ENCODE measurements around the gene PRICKLE2.

- TF ChIP-seq CTCF (IDR thresholded peaks at IDR 0.05 in 2 of 3, conservative IDR thresholded peaks at IDR 0.05 in 1 of 3; ENCODE audit: control insufficient read depth in 2 of 3, extremely low read depth in 1 of 3, insufficient read depth in 1 of 3, low read depth in 3 of 3, low read length in 3 of 3) (no peak), MXI1 (IDR thresholded peaks at IDR 0.05; ENCODE audit: low read depth, low read length) (no peak), RAD21 (IDR thresholded peaks at IDR 0.05; ENCODE audit: insufficient read depth, low read depth, low read length) (no peak), BHLHE40 (IDR thresholded peaks at IDR 0.05; ENCODE audit: borderline replicate concordance in 1 of 2, low read depth in 2 of 2, low read length in 1 of 2) (no peak), HDGF (IDR thresholded peaks at IDR 0.05) (no peak), ZZZ3 (IDR thresholded peaks at IDR 0.05; ENCODE audit: control insufficient read depth, insufficient read length, low read depth) (no peak)
- TF ChIP-seq, protein P1, sequence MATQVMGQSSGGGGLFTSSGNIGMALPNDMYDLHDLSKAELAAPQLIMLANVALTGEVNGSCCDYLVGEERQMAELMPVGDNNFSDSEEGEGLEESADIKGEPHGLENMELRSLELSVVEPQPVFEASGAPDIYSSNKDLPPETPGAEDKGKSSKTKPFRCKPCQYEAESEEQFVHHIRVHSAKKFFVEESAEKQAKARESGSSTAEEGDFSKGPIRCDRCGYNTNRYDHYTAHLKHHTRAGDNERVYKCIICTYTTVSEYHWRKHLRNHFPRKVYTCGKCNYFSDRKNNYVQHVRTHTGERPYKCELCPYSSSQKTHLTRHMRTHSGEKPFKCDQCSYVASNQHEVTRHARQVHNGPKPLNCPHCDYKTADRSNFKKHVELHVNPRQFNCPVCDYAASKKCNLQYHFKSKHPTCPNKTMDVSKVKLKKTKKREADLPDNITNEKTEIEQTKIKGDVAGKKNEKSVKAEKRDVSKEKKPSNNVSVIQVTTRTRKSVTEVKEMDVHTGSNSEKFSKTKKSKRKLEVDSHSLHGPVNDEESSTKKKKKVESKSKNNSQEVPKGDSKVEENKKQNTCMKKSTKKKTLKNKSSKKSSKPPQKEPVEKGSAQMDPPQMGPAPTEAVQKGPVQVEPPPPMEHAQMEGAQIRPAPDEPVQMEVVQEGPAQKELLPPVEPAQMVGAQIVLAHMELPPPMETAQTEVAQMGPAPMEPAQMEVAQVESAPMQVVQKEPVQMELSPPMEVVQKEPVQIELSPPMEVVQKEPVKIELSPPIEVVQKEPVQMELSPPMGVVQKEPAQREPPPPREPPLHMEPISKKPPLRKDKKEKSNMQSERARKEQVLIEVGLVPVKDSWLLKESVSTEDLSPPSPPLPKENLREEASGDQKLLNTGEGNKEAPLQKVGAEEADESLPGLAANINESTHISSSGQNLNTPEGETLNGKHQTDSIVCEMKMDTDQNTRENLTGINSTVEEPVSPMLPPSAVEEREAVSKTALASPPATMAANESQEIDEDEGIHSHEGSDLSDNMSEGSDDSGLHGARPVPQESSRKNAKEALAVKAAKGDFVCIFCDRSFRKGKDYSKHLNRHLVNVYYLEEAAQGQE (IDR thresholded peaks at IDR 0.05; ENCODE audit: low read depth, low read length), result no peak
These were observed 130.6 kb downstream of the PRICKLE2 start for GRCh38 chr3:64094713-64095079.

All from GM12878 (cell line).